OCI-LY1 (cell line): ENCODE measurements around the gene ATXN7.

Experiments
- EZH2 ChIP-seq: fragments of 200-600 bp; sonication (generic), shearing (Covaris generic); IDR thresholded peaks from 2 replicates; pipeline ENCODE4 v1.8.0; 2017; ENCODE audit warnings: borderline replicate concordance, mixed run types, mild to moderate bottlenecking, antibody characterized with exemption, low read length, moderate library complexity, mixed read lengths
- TF ChIP-seq, protein P1 (sequence below): fragments of 200-600 bp; sonication (generic), shearing (Covaris generic); IDR thresholded peaks from 2 replicates; pipeline ENCODE4 v1.5.1; 2017; ENCODE audit warnings: mild to moderate bottlenecking, antibody characterized with exemption, low read length, moderate library complexity, mixed read lengths

DNA sequence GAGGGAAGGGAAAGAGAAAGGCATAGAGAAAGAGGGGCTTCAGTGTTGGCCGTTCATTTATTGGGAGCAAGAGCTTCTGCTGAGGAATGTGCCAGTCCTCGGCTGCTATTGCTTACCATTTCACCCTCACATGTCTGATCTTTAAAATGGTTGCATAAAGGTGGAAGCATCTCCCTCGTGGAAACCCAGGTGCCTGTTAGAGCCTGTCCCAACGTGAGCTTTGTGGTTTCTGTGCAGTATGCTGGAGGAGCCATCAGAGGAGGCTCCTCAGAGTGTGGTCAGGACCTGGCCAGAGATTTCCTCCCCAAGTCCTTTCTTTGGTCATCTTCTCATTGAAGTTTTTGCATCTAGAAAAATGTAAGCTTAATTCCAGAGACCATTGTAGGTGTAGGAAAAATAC is 125.3 kb downstream of the ATXN7 start:
- TF ChIP-seq, protein P1, sequence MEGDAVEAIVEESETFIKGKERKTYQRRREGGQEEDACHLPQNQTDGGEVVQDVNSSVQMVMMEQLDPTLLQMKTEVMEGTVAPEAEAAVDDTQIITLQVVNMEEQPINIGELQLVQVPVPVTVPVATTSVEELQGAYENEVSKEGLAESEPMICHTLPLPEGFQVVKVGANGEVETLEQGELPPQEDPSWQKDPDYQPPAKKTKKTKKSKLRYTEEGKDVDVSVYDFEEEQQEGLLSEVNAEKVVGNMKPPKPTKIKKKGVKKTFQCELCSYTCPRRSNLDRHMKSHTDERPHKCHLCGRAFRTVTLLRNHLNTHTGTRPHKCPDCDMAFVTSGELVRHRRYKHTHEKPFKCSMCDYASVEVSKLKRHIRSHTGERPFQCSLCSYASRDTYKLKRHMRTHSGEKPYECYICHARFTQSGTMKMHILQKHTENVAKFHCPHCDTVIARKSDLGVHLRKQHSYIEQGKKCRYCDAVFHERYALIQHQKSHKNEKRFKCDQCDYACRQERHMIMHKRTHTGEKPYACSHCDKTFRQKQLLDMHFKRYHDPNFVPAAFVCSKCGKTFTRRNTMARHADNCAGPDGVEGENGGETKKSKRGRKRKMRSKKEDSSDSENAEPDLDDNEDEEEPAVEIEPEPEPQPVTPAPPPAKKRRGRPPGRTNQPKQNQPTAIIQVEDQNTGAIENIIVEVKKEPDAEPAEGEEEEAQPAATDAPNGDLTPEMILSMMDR, result no peak
- no peak for TF ChIP-seq EZH2
